Tibial nerve (tissue), 4 donors: Measurements from ENCODE around the gene ZNF134. TPM values are rescaled to one million over a fixed set of nuclear protein-coding genes. Genes with fewer than 3 reads are reported as not detected.

Experiments used
- DNase-seq, 2 donors: peaks; one replicate each; pipeline ENCODE4 v3.0.0-alpha.2; 2019; ENCODE audit warnings: low spot score in 2 of 2
- H3K27ac ChIP-seq, 4 donors: fragments of 200-600 bp; sonication (generic) in 3 of 4; one replicate each; pipeline ENCODE4 v1.5.1; 2017 to 2019; ENCODE audit warnings: mild to moderate bottlenecking in 1 of 4
- H3K27me3 ChIP-seq, 2 donors: fragments of 200-600 bp; sonication (generic) in 1 of 2; one replicate each; pipeline versions ENCODE4 v1.5.1 to v1.6.0; 2017 to 2019
- H3K36me3 ChIP-seq, 3 donors: fragments of 200-600 bp; sonication (generic); one replicate each; pipeline ENCODE4 v1.5.1; 2018 to 2019
- H3K4me1 ChIP-seq, 4 donors: fragments of 200-600 bp; sonication (generic) in 3 of 4; one replicate each; pipeline ENCODE4 v1.5.1; 2017 to 2019
- H3K4me3 ChIP-seq, 4 donors: fragments of 200-600 bp; sonication (generic) in 3 of 4; one replicate each; pipeline ENCODE4 v1.5.1; 2017 to 2019; ENCODE audit warnings: mild to moderate bottlenecking in 1 of 4, moderate library complexity in 1 of 4
- H3K9me3 ChIP-seq, 4 donors: fragments of 200-600 bp; sonication (generic) in 3 of 4; one replicate each; pipeline ENCODE4 v1.5.1; 2017 to 2019
- EP300 ChIP-seq, 2 donors: sonication (generic); formaldehyde crosslinking; IDR thresholded peaks; one replicate each; pipeline ENCODE4 v1.6.1; 2017; ENCODE audit warnings: antibody characterized with exemption in 2 of 2, mild to moderate bottlenecking in 1 of 2
- POLR2A ChIP-seq, 2 donors: fragments of 450-650 bp; IDR thresholded peaks; one replicate each; pipeline ENCODE4 v1.6.1; 2017; ENCODE audit warnings: antibody characterized with exemption in 2 of 2, mild to moderate bottlenecking in 2 of 2, moderate library complexity in 2 of 2
- WGBS, 2 donors: methylation state at CpG; one replicate each; pipeline ENCODE4 v1.1.5; 2018; 5-methylcytosine and 5-hydroxymethylcytosine counted together
- total RNA-seq, 4 donors: library from RNA; depleted of rRNA; stranded (reverse); fragments of >200 nt; gene quantifications; one replicate each; pipeline ENCODE4 v1.1.0, GENCODE V29; 2016
- TF ChIP-seq, protein P1 (sequence below), 5 experiments: fragments of 200-600 bp in 3 of 5; fragments of 450-650 bp in 2 of 5; sonication (generic) in 3 of 5; IDR thresholded peaks; one replicate each; pipeline ENCODE4 v1.5.1; 2016 to 2019; ENCODE audit warnings: antibody characterized with exemption in 5 of 5, mild to moderate bottlenecking in 3 of 5, moderate library complexity in 2 of 5

ZNF134 gene
- total RNA-seq, 4 donors from 2014 or later: 15.0 to 43.7 (median 25.4) TPM

DNA sequence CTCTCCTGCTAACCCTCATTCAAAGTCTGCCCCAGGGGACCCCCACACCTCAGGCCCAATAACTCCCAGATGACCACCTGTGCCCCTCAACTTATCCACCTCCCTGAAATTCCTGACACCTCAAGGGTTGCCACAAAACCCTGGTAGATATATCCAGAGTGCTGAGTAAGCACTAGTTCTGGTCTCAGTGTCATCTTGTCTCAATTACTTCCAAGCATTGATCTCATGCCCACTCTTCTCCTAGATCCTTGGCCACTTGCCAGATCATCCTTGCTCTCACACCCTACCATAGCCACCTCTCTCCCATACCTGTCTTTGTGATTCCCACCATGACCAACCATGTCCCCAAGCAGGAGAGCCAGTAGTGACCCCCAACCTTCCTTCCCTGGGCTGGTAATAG, 37.4 kb upstream of the ZNF134 start:
- Histone ChIP-seq H3K4me1 (peaks cover 0 to 17% (median 4%) of the 10 kb centered on the region in 4 donors), H3K4me3 (no peak overlapping the region), H3K9me3 (peaks cover 0 to 66% (median 41%) of the 10 kb centered on the region in 4 donors), H3K36me3 (peaks cover 0 to 59% (median 42%) of the 10 kb centered on the region in 3 donors), H3K27ac (no peak overlapping the region), H3K27me3 (no peaks in the 10 kb centered on the region)
- no peak for TF ChIP-seq EP300 (IDR thresholded peaks at IDR 0.05)
- TF ChIP-seq, protein P1, sequence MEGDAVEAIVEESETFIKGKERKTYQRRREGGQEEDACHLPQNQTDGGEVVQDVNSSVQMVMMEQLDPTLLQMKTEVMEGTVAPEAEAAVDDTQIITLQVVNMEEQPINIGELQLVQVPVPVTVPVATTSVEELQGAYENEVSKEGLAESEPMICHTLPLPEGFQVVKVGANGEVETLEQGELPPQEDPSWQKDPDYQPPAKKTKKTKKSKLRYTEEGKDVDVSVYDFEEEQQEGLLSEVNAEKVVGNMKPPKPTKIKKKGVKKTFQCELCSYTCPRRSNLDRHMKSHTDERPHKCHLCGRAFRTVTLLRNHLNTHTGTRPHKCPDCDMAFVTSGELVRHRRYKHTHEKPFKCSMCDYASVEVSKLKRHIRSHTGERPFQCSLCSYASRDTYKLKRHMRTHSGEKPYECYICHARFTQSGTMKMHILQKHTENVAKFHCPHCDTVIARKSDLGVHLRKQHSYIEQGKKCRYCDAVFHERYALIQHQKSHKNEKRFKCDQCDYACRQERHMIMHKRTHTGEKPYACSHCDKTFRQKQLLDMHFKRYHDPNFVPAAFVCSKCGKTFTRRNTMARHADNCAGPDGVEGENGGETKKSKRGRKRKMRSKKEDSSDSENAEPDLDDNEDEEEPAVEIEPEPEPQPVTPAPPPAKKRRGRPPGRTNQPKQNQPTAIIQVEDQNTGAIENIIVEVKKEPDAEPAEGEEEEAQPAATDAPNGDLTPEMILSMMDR (IDR thresholded peaks at IDR 0.05): no peak
- TF ChIP-seq POLR2A (IDR thresholded peaks at IDR 0.05): no peak
- no peak for DNase-seq

DNA sequence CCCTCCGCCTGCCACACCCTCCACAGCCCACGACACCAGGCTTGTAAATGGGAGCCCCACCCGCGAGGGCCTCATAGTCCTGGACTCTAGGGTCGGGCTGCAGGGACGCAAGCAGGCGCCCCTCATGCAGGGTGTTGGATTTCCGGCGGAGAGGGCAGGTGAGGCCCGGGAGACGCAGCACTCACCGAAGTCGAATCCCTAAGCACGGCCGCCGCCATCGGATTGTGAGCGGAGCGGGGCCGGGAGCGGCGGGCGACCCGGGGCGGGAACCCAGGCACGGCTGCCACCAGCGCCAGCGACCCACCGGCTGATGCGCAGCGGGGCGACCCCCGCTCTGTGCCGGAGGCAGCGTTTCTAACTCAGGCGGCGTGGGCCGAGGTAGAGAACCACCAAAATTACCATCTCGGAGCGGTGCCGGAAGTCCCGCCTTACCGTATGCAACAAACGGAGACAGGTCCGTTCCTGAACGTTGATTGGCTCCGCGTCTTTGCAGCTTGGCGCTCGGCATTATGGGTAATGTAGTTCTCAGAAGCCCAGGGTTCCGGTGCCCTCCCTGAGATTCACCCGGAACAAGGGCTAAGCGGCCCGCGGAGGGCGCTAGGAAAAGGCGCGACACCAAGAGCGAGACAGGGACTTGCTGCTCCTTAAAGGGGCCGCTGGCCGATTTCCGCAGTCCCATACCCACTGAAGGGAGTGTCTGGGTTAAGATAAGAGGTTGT, 35.4 kb upstream of the ZNF134 start, which contains the start of gene ZNF416:
Gene ZNF416, minus strand, starts transcription at position 425 of the 719 bp plus-strand sequence. Its CDS starts 207 bp downstream, at position 218.
- DNase-seq: peak; percentile 91 to 98
- peak; percentile 56 to 77 for TF ChIP-seq EP300 (IDR thresholded peaks at IDR 0.05)
- TF ChIP-seq POLR2A (IDR thresholded peaks at IDR 0.05): no peak
- TF ChIP-seq, protein P1 (IDR thresholded peaks at IDR 0.05): peak in 3 of 5 experiments; percentile 8 to 41 (median 23)
- H3K4me3 ChIP-seq: peak within 1 kb of the TSS; percentile 57 to 88 (median 81)
- 1 to 3% methylated on average over 40 to 45 of the region's 62 CpGs for WGBS, 2 donors
- peaks cover 0 to 52% (median 22%) of the 10 kb centered on the region in 4 donors for H3K9me3 ChIP-seq
- peaks cover 0 to 39% (median 28%) of the 10 kb centered on the region in 3 donors for H3K36me3 ChIP-seq
- peak within 1 kb of the TSS in 3 of 4 donors; percentile 64 to 79 (median 72) for H3K27ac ChIP-seq
- peaks cover 0 to 24% (median 10%) of the 10 kb centered on the region in 4 donors for H3K4me1 ChIP-seq
- no peaks in the 10 kb centered on the region for H3K27me3 ChIP-seq

DNA sequence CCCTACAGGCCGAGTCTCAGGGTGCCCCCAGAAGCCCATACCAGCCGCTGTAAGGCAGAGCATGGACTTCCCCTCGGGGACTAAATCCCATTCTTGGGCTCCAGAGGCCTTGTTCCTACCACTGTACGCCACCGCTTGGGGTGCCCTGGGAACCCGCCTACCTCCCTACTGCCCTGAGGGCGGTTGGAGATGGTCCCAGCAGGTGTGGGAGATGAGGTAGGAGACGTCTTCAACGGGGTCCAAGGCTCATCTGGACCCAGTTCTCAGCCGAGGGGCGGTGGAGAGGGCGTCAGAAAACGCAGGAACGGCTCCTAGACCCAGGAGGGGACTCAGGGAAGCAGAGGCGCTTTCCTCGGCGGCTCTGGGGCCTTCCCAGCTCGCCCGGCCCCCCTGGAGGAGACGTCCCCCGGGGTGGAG, 30.9 kb upstream of the ZNF134 start:
- peaks cover 0 to 29% (median 9%) of the 10 kb centered on the region in 4 donors for H3K4me1 ChIP-seq
- H3K36me3 ChIP-seq: peaks cover 0 to 35% (median 9%) of the 10 kb centered on the region in 3 donors
- no peaks in the 10 kb centered on the region for H3K27me3 ChIP-seq
- H3K4me3 ChIP-seq: peak overlapping the region in 3 of 4 donors; percentile 31 to 71 (median 51)
- H3K27ac ChIP-seq: peak overlapping the region in 1 of 4 donors; percentile 44
- TF ChIP-seq, protein P1 (IDR thresholded peaks at IDR 0.05): no peak
- no peak for TF ChIP-seq EP300 (IDR thresholded peaks at IDR 0.05)
- no peak for TF ChIP-seq POLR2A (IDR thresholded peaks at IDR 0.05)
- DNase-seq: no peak
- peaks cover 0 to 50% (median 14%) of the 10 kb centered on the region in 4 donors for H3K9me3 ChIP-seq
- 30 to 37% methylated on average over 19 of the region's 21 CpGs for WGBS, 2 donors

DNA sequence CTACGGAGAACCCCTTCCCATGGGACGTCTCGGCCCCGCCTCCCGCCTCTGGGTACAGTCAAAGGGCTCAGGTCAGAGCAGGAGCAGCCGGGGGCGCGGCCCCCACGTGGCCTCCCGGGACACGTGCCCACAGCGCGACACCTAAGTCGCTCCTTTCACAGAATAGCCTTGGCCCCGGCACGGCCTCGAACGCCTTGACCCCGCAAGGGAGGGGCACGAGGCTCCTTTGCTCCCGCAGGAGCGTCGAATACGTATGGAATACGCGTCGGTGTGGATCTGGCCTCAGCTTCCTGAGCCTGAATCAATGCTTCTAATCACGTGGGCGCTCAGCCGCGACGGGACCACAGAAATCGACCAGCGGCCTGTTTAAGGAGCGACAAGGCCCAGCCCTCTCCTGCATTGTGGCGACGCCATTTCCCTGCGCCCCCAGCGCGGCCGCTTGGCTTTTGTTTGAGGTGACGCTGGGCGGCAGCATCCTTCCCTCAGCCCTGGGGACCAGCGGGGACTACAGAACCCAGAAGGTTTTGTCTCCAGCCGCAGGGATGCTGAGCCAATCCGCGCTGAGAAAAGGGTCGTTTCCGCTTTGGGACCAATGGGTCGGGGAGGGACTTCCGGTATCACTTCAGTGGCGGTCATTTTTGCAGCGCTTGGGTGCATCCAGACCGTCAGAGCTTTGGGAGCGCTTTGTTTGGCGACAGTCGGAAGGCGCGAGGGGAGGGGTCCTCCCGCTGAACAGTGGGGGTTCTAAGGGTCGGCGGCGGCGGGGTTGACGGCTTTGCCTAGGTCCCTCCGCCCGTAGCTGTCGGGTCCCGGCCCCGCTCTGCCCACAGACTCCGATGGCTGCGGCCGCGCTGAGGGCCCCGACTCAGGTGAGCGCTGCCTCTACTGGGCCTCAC, 30.3 kb upstream of the ZNF134 start, which contains the start of gene ZIK1:
Gene ZIK1, plus strand, starts transcription at position 625 of the 896 bp plus-strand sequence. Its CDS starts 212 bp downstream, at position 837.
- no peaks in the 10 kb centered on the region for H3K27me3 ChIP-seq
- WGBS, 2 donors: 3 to 5% methylated on average over 34 to 67 of the region's 76 CpGs
- peak; percentile 69 to 80 for DNase-seq
- peaks cover 0 to 27% (median 8%) of the 10 kb centered on the region in 4 donors for H3K4me1 ChIP-seq
- TF ChIP-seq POLR2A (IDR thresholded peaks at IDR 0.05) (no peak), EP300 (IDR thresholded peaks at IDR 0.05) (peak; percentile 11 to 32)
- TF ChIP-seq, protein P1 (IDR thresholded peaks at IDR 0.05): no peak
- peaks cover 0 to 57% (median 17%) of the 10 kb centered on the region in 4 donors for H3K9me3 ChIP-seq
- peaks cover 0 to 41% (median 16%) of the 10 kb centered on the region in 3 donors for H3K36me3 ChIP-seq
- H3K27ac ChIP-seq: peak within 1 kb of the TSS in 2 of 4 donors; percentile 42 to 44
- peak within 1 kb of the TSS; percentile 31 to 71 (median 54) for H3K4me3 ChIP-seq
